GM18858 (cell line): Measurements from ENCODE around the gene RFXANK.
"Not testable (repeated sequence)": the region's sequence is repeated elsewhere in the genome, so short reads cannot be mapped to it uniquely, and the experiment has no call there.

Experiments used
- ATAC-seq: cut with Tn5 transposase; IDR thresholded peaks from one replicate; pipeline ENCODE4 v1.9.1; 2021; ENCODE audit not compliant: unreplicated experiment

Gene RFXANK

GRCh38 chr19:19204181-19204580, 12.1 kb downstream of the RFXANK start:
- no peak for ATAC-seq

DNA sequence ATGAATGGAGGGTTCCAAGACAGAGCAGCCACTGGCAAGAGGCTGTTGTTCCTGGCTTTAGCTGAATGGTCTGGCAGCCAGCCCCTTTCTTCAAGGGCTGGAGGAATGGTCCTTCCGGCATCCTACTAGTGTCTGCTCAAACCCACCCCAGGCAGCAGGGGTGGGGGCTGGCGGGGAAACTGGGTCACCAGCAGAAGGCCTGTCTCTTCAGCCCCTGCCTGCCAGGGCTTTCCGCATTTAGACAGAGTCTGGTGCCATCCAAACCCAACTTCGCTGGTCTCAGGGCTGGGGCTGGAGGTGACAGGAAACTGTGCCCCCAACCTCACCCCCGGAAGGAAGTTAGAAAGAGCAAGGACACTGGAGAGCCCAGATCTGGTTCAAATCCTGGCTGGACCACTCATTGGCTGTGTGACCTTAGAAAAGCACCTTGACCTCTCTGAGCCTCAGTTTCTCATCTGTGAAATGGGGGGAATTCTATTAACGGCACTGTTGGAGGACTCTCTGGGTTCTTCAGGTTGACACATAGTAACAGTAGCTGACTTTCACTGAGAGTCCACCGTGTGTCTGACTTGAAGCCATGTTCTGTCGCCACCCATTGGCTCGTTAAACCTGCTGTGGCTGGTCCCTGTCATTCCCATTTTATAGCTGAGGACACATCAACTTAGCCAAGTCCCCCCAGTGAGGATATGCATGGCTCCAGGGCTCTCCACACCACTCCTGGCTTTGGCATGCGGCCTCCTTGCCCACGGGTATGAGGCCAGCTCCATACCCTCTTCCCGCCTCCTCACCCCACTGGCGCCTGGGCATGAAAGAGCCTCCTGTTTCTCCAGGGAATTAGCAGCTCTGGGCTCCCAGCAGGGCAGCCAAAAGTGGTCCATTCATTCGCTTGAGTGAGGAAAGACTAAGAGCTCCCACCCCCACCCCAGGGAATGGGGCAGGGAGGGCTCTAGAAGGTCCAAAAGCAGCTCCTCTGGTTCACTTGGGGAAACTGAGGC, 13.7 kb downstream of the RFXANK start:
- no peak for ATAC-seq

- ATAC-seq, result no peak
Measured at GRCh38 chr19:19206938-19207337, 14.9 kb downstream of the RFXANK start.

DNA sequence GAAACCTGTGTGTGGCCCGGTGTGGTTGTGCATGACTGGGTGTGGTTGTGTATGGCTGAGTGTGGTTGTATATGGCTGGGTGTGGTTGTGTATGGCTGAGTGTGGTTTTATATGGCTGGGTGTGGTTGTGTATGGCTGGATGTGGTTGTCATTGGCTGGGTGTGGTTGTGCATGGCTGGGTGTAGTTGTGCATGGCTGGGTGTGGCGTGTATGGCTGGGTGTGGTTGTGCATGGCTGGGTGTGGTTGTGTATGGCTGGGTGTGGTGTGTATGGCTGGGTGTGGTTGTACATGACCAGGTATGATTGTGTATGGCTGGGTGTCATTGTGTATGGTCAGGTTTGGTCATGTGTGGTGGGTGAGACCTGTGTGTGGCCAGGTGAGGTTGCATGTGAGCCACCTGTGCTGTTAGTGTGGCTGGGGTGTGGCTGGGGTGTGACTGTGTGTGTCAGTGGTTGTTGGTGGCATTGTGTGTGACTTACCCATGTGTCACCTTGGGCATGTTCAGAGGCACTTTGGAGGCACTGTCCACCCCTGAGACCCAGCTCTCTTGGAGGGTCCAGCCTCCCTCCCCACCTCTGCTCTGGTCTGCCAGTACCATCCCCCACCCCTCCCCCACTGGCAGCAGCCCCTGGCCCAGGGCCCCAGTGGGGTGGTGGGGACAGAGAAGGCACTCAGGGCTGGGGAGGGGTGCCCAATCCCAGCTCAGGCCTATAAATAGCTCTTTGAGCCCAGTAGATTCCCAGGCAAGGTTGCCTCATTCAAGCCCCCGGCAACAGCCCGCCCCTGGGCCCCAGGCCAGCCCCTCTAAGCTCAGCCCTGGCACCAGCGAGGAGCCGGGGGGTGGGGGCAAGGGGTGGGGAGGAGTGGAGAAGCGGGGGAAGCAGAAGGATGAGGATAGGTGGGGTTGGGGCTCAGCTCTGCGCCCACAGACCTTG, 15.8 kb downstream of the RFXANK start:
- no peak for ATAC-seq

- ATAC-seq, result no peak
Measured at GRCh38 chr19:19209372-19209771, 17.3 kb downstream of the RFXANK start.

DNA sequence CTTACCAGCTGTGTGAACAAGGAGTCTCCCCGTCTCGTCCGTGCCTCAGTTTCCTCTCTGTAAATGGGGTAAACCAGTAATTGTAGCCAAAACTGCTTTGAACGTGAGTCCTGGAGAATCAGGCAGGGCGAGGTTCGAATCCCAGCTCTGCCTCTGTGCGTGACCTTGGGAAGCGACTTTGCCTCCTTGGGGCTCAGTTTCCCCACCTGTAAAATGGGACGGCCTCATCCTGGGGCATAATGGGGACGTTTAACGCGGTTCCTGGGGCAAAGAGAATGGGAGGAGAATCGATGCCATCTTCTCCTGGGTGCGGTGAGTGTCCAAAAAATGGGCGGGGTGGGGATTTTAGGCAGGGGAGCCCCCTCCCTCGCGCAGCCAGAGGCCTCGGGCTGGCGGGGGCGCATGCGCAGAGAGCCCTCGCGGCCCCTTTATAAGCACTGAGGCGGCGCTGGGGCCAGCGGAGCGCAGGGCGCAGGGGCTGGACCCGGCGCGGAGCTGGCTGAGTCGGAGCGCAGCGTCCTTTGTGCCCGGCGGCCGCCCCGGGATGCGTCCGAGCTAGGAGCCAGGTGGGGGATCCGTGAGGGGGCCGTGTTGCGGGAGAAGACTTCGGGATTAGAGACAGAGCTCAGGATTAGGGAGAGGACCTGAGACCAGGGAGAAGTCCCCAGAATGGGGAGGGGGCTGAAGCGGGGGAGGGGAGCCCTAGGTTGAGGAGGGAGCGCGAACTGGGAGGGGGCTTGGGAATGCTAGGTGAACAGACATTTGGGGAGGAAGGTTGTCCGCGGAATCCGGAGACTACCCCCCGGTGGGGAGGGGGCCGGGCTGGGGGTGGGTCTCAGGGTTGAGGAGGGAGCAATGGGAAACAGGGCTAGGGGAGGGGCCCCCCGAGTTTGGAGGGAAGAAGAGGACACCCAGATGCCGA, 19.7 kb downstream of the RFXANK start, which contains the start of gene NCAN:
Gene NCAN (plus strand): TSS at position 460 of the 922 bp plus-strand sequence. CDS start 4,996 bp downstream, outside the sequence.
- no peak for ATAC-seq

GRCh38 chr19:19212916-19213315, 20.9 kb downstream of the RFXANK start:
- no peak for ATAC-seq

DNA sequence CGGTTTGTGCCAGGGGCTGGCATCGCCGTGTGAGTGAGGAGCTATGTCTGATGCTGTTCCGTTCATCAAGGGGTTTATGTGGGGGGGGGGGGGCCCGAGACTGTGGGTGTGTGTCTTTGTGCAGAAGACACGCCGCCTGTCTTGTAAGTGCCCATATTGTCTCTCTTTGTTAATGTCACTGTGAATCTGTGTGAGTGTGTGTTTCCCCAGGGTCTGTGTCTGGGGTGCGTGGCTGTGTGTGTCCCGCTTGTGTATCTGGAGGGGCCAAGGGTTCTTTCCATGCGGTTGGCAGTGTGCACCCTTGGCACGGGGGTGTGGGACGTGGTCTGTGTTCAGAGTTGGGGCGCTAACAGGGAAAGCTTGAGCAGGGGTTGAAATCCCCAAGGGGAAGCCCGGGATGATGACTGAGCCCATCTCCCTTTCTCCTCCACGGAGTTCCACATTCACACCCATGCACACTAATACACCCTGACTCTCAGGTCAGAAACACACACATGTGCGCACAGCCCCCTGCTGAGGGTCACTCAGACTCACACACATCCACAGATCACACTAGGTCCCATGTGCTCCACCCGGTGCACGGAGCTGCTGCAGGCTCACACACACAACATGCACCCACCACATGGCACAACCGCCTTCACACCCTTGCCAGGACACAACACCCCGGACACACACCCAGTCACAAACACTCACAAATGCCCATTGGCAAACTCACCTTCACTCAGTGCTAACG, 21.5 kb downstream of the RFXANK start:
- no peak for ATAC-seq

DNA sequence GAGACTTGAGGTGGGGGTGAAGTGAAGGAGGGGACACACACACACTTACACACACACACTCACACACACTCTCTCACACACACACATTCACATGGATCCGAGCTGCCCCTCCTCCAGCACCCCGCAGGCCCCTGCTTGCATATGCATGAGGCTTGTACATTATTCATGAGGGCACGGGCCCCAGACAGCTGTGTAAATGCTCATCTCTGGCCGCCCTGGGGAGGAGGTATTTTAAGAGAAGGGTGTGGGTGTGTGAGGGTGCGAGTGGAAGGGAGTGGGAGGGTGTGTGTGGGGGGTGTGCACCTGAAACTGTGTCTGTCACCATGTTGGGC, 22.1 kb downstream of the RFXANK start:
- ATAC-seq, result no peak

DNA sequence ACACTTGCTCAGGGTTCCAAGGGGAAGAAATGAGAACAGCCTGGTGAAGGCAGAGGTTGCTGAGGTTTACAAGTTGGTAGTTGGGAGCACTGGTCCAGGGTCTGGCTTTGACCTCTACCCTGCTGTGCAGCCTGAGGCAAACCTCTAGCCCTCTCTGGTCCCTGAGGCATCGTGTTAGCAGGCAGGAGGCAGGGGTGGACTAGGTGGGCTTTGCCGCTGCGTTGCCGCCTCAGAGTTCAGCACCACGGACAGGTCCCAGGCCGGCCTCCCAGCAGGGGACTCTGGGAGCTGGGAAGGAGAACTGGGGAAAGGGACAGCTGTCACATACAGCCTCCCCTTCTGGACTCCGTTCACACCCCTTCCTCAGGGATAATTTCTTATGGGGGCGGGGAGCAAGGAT, 22.8 kb downstream of the RFXANK start:
- ATAC-seq, result no peak

GRCh38 chr19:19215792-19216191, 23.7 kb downstream of the RFXANK start:
- no peak for ATAC-seq

DNA sequence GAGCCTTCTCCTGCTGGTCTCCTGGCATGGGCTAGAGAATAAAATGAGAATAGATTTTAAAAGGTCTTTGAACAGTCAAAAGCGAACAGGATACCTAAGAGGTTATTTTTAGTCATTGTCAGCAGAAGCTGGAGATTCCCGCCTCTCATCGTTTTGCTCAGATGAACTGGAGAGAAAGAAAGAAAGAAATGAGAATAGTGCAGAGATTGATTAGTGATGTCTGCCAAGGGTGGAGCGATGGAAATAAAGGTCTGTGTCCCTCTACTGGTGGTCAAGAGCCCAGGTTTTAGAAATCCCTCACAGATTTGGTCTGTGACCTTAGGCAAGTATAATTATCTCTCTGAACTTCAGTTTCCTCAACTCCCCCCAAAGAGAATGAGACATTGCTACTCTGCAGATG, 25.0 kb downstream of the RFXANK start:
- ATAC-seq, result no peak

- ATAC-seq, result no peak
Measured at GRCh38 chr19:19218911-19219310, 26.9 kb downstream of the RFXANK start.

- ATAC-seq, result not testable (repeated sequence)
Measured at GRCh38 chr19:19221000-19221399, 28.9 kb downstream of the RFXANK start.

DNA sequence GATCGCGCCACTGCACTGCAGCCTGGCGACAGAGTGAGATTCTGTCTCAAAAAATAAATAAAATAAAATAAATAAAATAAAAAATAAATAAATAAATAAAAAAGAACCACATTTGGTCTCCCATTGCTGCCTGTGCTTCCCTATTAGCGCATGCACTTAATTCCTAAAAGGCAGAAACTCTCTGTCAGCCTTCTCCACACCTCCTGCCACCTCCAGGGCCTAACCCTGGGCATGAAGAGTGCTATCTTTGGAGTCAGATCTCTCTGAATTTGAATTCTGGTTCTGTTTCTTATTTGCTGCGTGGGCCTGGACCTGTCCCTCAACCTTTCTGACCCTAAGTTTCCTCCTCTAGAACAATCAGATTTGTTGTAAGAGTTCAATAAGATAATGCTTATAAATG, 31.0 kb downstream of the RFXANK start:
- ATAC-seq, result no peak

GRCh38 chr19:19223636-19224035, 31.6 kb downstream of the RFXANK start:
- ATAC-seq, result no peak

- ATAC-seq, result no peak
Measured at GRCh38 chr19:19224150-19224851, 32.2 kb downstream of the RFXANK start.

- ATAC-seq, result no peak
Measured at GRCh38 chr19:19224852-19225494, 32.9 kb downstream of the RFXANK start.

DNA sequence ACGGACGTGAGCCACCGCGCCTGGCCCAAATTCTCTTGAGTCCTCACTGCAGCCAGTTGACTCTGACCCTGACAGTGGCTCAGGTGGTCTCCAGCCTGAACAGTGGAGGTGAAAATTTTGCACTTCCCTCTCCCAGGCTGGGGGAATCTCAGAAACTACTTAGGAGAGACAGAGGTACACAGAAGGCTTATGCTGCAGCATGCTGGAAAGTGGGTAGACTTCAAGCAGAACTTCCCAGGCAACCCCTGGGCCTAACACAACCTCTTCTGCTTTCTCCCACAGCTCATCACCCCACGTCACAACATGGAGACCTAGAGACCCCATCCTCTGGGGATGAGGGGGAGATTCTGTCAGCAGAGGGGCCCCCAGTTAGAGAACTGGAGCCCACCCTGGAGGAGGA, 34.1 kb downstream of the RFXANK start:
- ATAC-seq, result no peak
